ENCODE data around the gene SORCS2. TPM values are rescaled to one million over a fixed set of nuclear protein-coding genes. Genes with fewer than 3 reads are reported as not detected.

The SORCS2 gene
- total and polyA plus RNA-seq, 2 donors (not counting 1 experiment from before 2014, with no cell fraction given) = not detected

DNA sequence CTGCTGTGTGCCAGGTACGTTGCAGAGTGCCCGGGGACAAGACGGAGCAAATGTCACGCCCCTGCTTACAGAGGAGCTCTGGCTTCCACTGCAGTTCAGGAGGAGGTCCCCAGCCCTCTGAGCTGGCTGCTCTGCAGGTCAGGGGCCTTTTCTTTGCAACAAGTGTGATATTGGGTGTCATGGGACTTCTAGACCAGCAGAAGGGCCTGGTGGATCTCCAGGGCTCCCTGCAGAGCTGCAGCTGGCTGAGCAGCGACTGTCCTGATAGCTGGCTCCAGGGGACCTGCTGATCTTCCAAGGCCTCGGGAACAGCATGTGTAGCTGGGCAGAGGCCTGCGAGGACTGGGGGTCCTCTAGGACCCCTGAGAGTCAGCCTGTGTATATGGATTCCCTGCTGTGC is 120.4 kb downstream of the SORCS2 start:
- CTCF ChIA-PET = no interaction called here
- Mint-ChIP-seq H3K4me3 (no peak overlapping the region), H3K4me1 (no peaks in the 10 kb centered on the region), H3K27me3 (peaks cover 2% of the 10 kb centered on the region), H3K27ac (no peak overlapping the region), H3K9me3 (ENCODE audit: insufficient read depth) (no peaks in the 10 kb centered on the region)
- DNase-seq = no peak
- ATAC-seq (ENCODE audit: low read depth) = no peak
- Histone ChIP-seq H3K27ac (ENCODE audit: low read length in 2 of 2) (no peak overlapping the region), H3K4me1 (ENCODE audit: control insufficient read depth in 2 of 2, insufficient read depth in 2 of 2, low read length in 2 of 2) (no peaks in the 10 kb centered on the region), H4K20me1 (ENCODE audit: control insufficient read depth, insufficient read depth, low read length, poor library complexity, severe bottlenecking) (no peaks in the 10 kb centered on the region), H3K9me3 (ENCODE audit: control extremely low read depth in 1 of 3, control insufficient read depth in 2 of 3, insufficient read depth in 1 of 3, low read length in 2 of 3) (peaks cover 0 to 10% (median 0%) of the 10 kb centered on the region in 3 donors), H3K36me3 (replicated peaks in 1 of 2; ENCODE audit: control extremely low read depth in 1 of 2, control insufficient read depth in 1 of 2, extremely low read depth in 1 of 2, insufficient read depth in 2 of 2, low read length in 1 of 2) (no peaks in the 10 kb centered on the region), H3K27me3 (replicated peaks in 1 of 4; ENCODE audit: control extremely low read depth in 1 of 4, control insufficient read depth in 3 of 4, insufficient read depth in 4 of 4, low read length in 3 of 4) (no peaks in the 10 kb centered on the region), H3K4me2 (replicated peaks; ENCODE audit: low read depth, low read length, poor library complexity, severe bottlenecking) (no peak overlapping the region), H2AFZ (ENCODE audit: insufficient read depth, low read depth, low read length, poor library complexity, severe bottlenecking) (no peak overlapping the region), H3K4me3 (ENCODE audit: control extremely low read depth in 1 of 5, extremely low read depth in 1 of 5, insufficient read depth in 1 of 5, low read depth in 2 of 5, low read length in 4 of 5) (no peak overlapping the region), H3K79me2 (ENCODE audit: control insufficient read depth, insufficient read depth, low read length) (no peaks in the 10 kb centered on the region), H3K9ac (ENCODE audit: low read length) (no peak overlapping the region)
- TF ChIP-seq EZH2 (IDR thresholded peaks at IDR 0.05; ENCODE audit: borderline replicate concordance, insufficient read depth, low read depth, low read length, poor library complexity, severe bottlenecking) = no peak
- TF ChIP-seq, protein P1, sequence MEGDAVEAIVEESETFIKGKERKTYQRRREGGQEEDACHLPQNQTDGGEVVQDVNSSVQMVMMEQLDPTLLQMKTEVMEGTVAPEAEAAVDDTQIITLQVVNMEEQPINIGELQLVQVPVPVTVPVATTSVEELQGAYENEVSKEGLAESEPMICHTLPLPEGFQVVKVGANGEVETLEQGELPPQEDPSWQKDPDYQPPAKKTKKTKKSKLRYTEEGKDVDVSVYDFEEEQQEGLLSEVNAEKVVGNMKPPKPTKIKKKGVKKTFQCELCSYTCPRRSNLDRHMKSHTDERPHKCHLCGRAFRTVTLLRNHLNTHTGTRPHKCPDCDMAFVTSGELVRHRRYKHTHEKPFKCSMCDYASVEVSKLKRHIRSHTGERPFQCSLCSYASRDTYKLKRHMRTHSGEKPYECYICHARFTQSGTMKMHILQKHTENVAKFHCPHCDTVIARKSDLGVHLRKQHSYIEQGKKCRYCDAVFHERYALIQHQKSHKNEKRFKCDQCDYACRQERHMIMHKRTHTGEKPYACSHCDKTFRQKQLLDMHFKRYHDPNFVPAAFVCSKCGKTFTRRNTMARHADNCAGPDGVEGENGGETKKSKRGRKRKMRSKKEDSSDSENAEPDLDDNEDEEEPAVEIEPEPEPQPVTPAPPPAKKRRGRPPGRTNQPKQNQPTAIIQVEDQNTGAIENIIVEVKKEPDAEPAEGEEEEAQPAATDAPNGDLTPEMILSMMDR (IDR thresholded peaks at IDR 0.05) = no peak
- 87% methylated on average over 7 of the region's 7 CpGs for WGBS (ENCODE audit: insufficient coverage)
- intact Hi-C loops (cut with micrococcal nuclease) = no loop called here
- POLR2A ChIA-PET = no interaction called here

DNA sequence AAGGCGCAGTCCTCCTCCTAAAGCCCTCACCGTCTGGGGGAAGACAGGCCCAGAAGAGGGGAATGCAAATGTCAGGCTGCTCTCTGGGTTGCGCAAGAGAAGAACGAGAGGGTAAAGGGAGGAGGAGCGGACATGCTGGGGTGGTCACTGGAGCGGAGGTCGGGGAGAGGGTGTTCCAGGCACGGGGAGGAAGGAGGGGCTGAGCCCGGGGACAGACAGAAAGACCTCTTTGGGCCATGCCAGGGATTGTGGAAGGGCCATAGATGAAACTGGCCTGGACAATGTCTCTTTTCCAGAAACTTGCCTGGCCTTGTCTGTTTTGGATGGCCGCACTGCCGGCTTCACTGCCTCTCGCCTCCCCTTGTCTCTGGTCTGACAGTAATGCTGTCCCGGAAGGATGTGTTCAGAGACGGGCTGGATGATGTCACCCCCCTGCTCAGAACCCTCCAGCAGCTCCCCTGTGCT is 121.0 kb downstream of the SORCS2 start:
- POLR2A ChIA-PET = no interaction called here
- Histone ChIP-seq H3K27ac (ENCODE audit: low read length in 2 of 2) (no peak overlapping the region), H3K36me3 (replicated peaks in 1 of 2; ENCODE audit: control extremely low read depth in 1 of 2, control insufficient read depth in 1 of 2, extremely low read depth in 1 of 2, insufficient read depth in 2 of 2, low read length in 1 of 2) (no peaks in the 10 kb centered on the region), H3K4me3 (ENCODE audit: control extremely low read depth in 1 of 5, extremely low read depth in 1 of 5, insufficient read depth in 1 of 5, low read depth in 2 of 5, low read length in 4 of 5) (no peak overlapping the region), H3K9me3 (ENCODE audit: control extremely low read depth in 1 of 3, control insufficient read depth in 2 of 3, insufficient read depth in 1 of 3, low read length in 2 of 3) (peaks cover 0 to 17% (median 1%) of the 10 kb centered on the region in 3 donors), H3K4me1 (ENCODE audit: control insufficient read depth in 2 of 2, insufficient read depth in 2 of 2, low read length in 2 of 2) (no peaks in the 10 kb centered on the region), H2AFZ (ENCODE audit: insufficient read depth, low read depth, low read length, poor library complexity, severe bottlenecking) (no peak overlapping the region), H3K9ac (ENCODE audit: low read length) (no peak overlapping the region), H3K79me2 (ENCODE audit: control insufficient read depth, insufficient read depth, low read length) (no peaks in the 10 kb centered on the region), H3K4me2 (replicated peaks; ENCODE audit: low read depth, low read length, poor library complexity, severe bottlenecking) (no peak overlapping the region), H4K20me1 (ENCODE audit: control insufficient read depth, insufficient read depth, low read length, poor library complexity, severe bottlenecking) (no peaks in the 10 kb centered on the region), H3K27me3 (replicated peaks in 1 of 4; ENCODE audit: control extremely low read depth in 1 of 4, control insufficient read depth in 3 of 4, insufficient read depth in 4 of 4, low read length in 3 of 4) (no peaks in the 10 kb centered on the region)
- DNase-seq (no peak), ATAC-seq (ENCODE audit: low read depth) (no peak)
- TF ChIP-seq EZH2 (IDR thresholded peaks at IDR 0.05; ENCODE audit: borderline replicate concordance, insufficient read depth, low read depth, low read length, poor library complexity, severe bottlenecking) = no peak
- TF ChIP-seq, protein P1 (IDR thresholded peaks at IDR 0.05) = no peak
- no peak overlapping the region for H3K4me3 Mint-ChIP-seq
- no peaks in the 10 kb centered on the region for H3K4me1 Mint-ChIP-seq
- CTCF ChIA-PET = no interaction called here
- no peaks in the 10 kb centered on the region for H3K27me3 Mint-ChIP-seq
- WGBS (ENCODE audit: insufficient coverage) = 70% methylated on average over 13 of the region's 14 CpGs
- H3K27ac Mint-ChIP-seq = no peak overlapping the region
- intact Hi-C loops (cut with micrococcal nuclease) = no loop called here
- peaks cover 2% of the 10 kb centered on the region for H3K9me3 Mint-ChIP-seq (ENCODE audit: insufficient read depth)
